HFFc6 (cell line): Measurements from ENCODE around the gene TMCC1. TPM values are rescaled to one million over a fixed set of nuclear protein-coding genes. Genes with fewer than 3 reads are reported as not detected.
"Not testable (repeated sequence)": the region's sequence is repeated elsewhere in the genome, so short reads cannot be mapped to it uniquely, and the experiment has no call there.

Experiments
- DNase-seq: peaks from one replicate; pipeline ENCODE4 v3.0.0-alpha.2; 2018
- H3K27ac Mint-ChIP-seq: 2 replicates; pipeline ENCODE4 v1.8.0; 2020; ENCODE audit warnings: mild to moderate bottlenecking, mixed read lengths
- H3K27me3 Mint-ChIP-seq: 2 replicates; pipeline ENCODE4 v1.8.0; 2021; ENCODE audit warnings: mild to moderate bottlenecking, moderate library complexity, mixed read lengths; ENCODE audit not compliant: insufficient read depth
- H3K36me3 Mint-ChIP-seq: 2 replicates; pipeline ENCODE4 v1.8.0; 2021; ENCODE audit warnings: low read depth, mixed read lengths
- H3K4me1 Mint-ChIP-seq: 2 replicates; pipeline ENCODE4 v1.8.0; 2020; ENCODE audit warnings: low read depth, mixed read lengths
- H3K4me3 Mint-ChIP-seq: 2 replicates; pipeline ENCODE4 v1.8.0; 2020; ENCODE audit warnings: mild to moderate bottlenecking, moderate library complexity, mixed read lengths
- H3K9me3 Mint-ChIP-seq: 2 replicates; pipeline ENCODE4 v1.8.0; 2020; ENCODE audit warnings: mild to moderate bottlenecking, mixed read lengths
- total RNA-seq, 6 experiments: library from RNA; stranded (reverse); fragmentation: NEBNext Ultra II Directional; extraction: Animal tissue kit (Norgen Biotek cat#: 25700); gene quantifications; 2 replicates in 1 of 6; 3 replicates in 5 of 6; pipeline ENCODE4 v1.2.3, GENCODE V29; 2021
- TF ChIP-seq, protein P1 (sequence below): fragments of 200-600 bp; sonication (generic); IDR thresholded peaks from 2 replicates; pipeline ENCODE4 v1.5.0; 2021; ENCODE audit warnings: antibody characterized with exemption, mild to moderate bottlenecking

The TMCC1 gene
- total RNA-seq, 6 experiments from 2014 or later, result 14.3 to 20.8 (median 16.7) TPM

DNA sequence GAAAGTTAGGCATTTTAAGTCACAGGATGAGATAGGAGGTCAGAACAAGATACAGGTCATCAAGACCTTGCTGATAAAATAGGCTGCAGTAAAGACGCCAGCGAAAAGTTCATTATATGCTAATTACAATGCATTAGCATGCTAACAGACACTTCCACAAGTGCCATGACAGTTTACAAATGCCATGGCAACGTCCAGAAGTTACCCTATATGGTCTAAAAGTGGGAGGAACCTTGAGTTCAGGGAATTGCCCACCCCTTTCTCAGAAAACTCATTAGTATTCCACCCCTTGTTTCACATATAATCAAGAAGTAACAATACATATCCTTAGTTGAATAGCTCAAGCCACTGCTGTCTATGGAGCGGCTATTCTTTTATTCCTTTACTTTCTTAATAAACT, 194.3 kb downstream of the TMCC1 start:
- no peaks in the 10 kb centered on the region; the same call in 1 of the 2 replicates for H3K27me3 Mint-ChIP-seq
- DNase-seq, result no peak
- peaks cover 31% of the 10 kb centered on the region for H3K36me3 Mint-ChIP-seq
- TF ChIP-seq, protein P1, sequence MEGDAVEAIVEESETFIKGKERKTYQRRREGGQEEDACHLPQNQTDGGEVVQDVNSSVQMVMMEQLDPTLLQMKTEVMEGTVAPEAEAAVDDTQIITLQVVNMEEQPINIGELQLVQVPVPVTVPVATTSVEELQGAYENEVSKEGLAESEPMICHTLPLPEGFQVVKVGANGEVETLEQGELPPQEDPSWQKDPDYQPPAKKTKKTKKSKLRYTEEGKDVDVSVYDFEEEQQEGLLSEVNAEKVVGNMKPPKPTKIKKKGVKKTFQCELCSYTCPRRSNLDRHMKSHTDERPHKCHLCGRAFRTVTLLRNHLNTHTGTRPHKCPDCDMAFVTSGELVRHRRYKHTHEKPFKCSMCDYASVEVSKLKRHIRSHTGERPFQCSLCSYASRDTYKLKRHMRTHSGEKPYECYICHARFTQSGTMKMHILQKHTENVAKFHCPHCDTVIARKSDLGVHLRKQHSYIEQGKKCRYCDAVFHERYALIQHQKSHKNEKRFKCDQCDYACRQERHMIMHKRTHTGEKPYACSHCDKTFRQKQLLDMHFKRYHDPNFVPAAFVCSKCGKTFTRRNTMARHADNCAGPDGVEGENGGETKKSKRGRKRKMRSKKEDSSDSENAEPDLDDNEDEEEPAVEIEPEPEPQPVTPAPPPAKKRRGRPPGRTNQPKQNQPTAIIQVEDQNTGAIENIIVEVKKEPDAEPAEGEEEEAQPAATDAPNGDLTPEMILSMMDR, result no peak
- no peak overlapping the region for H3K27ac Mint-ChIP-seq
- peaks cover 15% of the 10 kb centered on the region for H3K9me3 Mint-ChIP-seq
- H3K4me1 Mint-ChIP-seq, result peaks cover 23% of the 10 kb centered on the region
- H3K4me3 Mint-ChIP-seq, result no peak overlapping the region

GRCh38 chr3:129697229-129697969, 196.1 kb downstream of the TMCC1 start:
- H3K27me3 Mint-ChIP-seq, result no peaks in the 10 kb centered on the region; the same call in 1 of the 2 replicates

GRCh38 chr3:129696430-129696829, 197.1 kb downstream of the TMCC1 start:
- Mint-ChIP-seq H3K36me3 (peaks cover 31% of the 10 kb centered on the region), H3K9me3 (peaks cover 15% of the 10 kb centered on the region)
- not testable (repeated sequence) for H3K4me1 Mint-ChIP-seq, DNase-seq, H3K27me3 Mint-ChIP-seq, H3K4me3 Mint-ChIP-seq, H3K27ac Mint-ChIP-seq

More at GRCh38 chr3:129697229-129697969, 196.1 kb downstream of the TMCC1 start:
- peaks cover 15% of the 10 kb centered on the region for H3K9me3 Mint-ChIP-seq
- no peak overlapping the region for H3K4me3 Mint-ChIP-seq
- H3K27ac Mint-ChIP-seq, result no peak overlapping the region
- TF ChIP-seq, protein P1, result no peak
- H3K4me1 Mint-ChIP-seq, result peaks cover 8% of the 10 kb centered on the region; the same call in 1 of the 2 replicates
- peaks cover 31% of the 10 kb centered on the region for H3K36me3 Mint-ChIP-seq
- DNase-seq, result no peak

DNA sequence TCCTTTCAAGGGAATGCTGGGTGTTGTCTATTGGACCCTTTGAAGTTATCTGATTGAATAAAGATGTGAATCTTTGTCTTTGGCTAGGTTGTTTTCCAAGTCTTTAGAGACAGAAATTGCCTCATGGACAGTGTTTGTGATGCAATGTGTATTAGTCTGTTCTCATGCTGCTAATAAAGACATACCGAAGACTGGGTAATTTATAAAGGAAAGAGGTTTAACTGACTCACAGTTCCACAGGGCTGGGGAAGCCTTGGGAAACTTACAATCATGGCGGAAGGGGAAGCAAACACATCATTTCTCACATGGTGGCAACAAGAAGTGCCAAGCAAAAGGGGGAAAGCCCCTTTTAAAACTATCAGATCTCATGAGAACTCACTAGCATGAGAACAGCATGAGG, 198.3 kb downstream of the TMCC1 start:
- Mint-ChIP-seq H3K27ac (no peak overlapping the region), H3K4me1 (peaks cover 14% of the 10 kb centered on the region), H3K27me3 (no peaks in the 10 kb centered on the region; the same call in 1 of the 2 replicates), H3K36me3 (peaks cover 31% of the 10 kb centered on the region), H3K9me3 (peaks cover 15% of the 10 kb centered on the region), H3K4me3 (no peak overlapping the region)
- TF ChIP-seq, protein P1, result no peak
- peak; percentile 16 for DNase-seq

DNA sequence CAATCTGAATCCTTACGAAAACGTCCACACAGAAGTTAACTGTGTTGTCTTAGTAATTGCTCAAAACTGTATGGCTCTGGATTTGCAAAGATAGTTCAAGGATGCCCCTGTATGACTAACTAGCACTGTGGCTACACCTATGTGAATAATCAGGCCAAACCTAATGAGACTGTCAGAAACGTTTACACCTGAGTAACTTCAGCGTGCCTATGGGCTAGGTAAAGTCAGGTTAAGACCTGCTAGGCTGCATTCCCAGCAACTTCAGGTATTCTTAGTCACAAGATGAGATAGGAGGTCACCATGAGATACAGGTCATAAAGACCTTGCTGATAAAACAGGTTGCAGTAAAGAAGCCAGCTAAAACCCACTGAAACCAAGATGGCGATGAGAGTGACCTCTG, 199.3 kb downstream of the TMCC1 start:
- Mint-ChIP-seq H3K27me3 (no peaks in the 10 kb centered on the region; the same call in 1 of the 2 replicates), H3K4me3 (no peak overlapping the region), H3K36me3 (peaks cover 31% of the 10 kb centered on the region), H3K9me3 (peaks cover 15% of the 10 kb centered on the region), H3K4me1 (peaks cover 15% of the 10 kb centered on the region), H3K27ac (no peak overlapping the region)
- TF ChIP-seq, protein P1, result no peak
- no peak for DNase-seq

GRCh38 chr3:129692743-129693142, 200.8 kb downstream of the TMCC1 start:
- Mint-ChIP-seq H3K27me3 (no peaks in the 10 kb centered on the region; the same call in 1 of the 2 replicates), H3K27ac (no peak overlapping the region), H3K36me3 (peaks cover 26% of the 10 kb centered on the region), H3K9me3 (peaks cover 12% of the 10 kb centered on the region), H3K4me1 (peaks cover 29% of the 10 kb centered on the region), H3K4me3 (no peak overlapping the region)
- no peak for DNase-seq
- TF ChIP-seq, protein P1, result no peak
